Adrenal gland (tissue), 12 donors: ENCODE data around the gene KRTAP5-9. TPM values are rescaled to one million over a fixed set of nuclear protein-coding genes. Genes with fewer than 3 reads are reported as not detected.
"Not testable (repeated sequence)": the region's sequence is repeated elsewhere in the genome, so short reads cannot be mapped to it uniquely, and the experiment has no call there.

Experiments
- DNase-seq, 7 donors: peaks; one replicate each; pipeline ENCODE4 v3.0.0-alpha.2; 2019 to 2020
- H3K27ac ChIP-seq, 5 donors: fragments of 200-600 bp; sonication (generic) in 4 of 5; 1 replicate in 3 of 5; 2 replicates in 2 of 5; pipeline versions ENCODE4 v1.5.1 to v1.8.0; 2016 to 2020; ENCODE audit warnings: mild to moderate bottlenecking in 1 of 5
- H3K27me3 ChIP-seq: fragments of 200-600 bp; 2 replicates; pipeline ENCODE4 v1.8.0; 2021
- H3K36me3 ChIP-seq, 2 donors: fragments of 200-600 bp; replicated peaks in 1 of 2; 1 replicate in 1 of 2; 2 replicates in 1 of 2; pipeline versions ENCODE4 v1.5.1 to v1.8.0; 2018 to 2022
- H3K4me1 ChIP-seq, 2 donors: fragments of 200-600 bp; replicated peaks in 1 of 2; 1 replicate in 1 of 2; 2 replicates in 1 of 2; pipeline versions ENCODE4 v1.5.1 to v1.8.0; 2018 to 2021
- H3K4me3 ChIP-seq, 4 donors: fragments of 200-600 bp; sonication (generic) in 3 of 4; one replicate each; pipeline ENCODE4 v1.5.1; 2016 to 2018
- H3K9me3 ChIP-seq, 3 donors: fragments of 200-600 bp; sonication (generic) in 1 of 3; replicated peaks in 1 of 3; 1 replicate in 2 of 3; 2 replicates in 1 of 3; pipeline versions ENCODE4 v1.5.1 to v1.8.0; 2016 to 2021
- CTCF ChIP-seq, 6 experiments: fragments of 450-650 bp in 4 of 6; fragments of 200-600 bp in 2 of 6; sonication (generic) in 1 of 6; IDR thresholded peaks; 1 replicate in 5 of 6; 2 replicates in 1 of 6; pipeline versions ENCODE4 v1.5.1 to v1.8.0; 2016 to 2021; ENCODE audit warnings: antibody characterized with exemption in 6 of 6, mild to moderate bottlenecking in 2 of 6, moderate library complexity in 1 of 6
- POLR2A ChIP-seq, 2 donors: fragments of 450-650 bp; IDR thresholded peaks; one replicate each; pipeline ENCODE4 v1.6.1; 2017; ENCODE audit warnings: antibody characterized with exemption in 2 of 2, mild to moderate bottlenecking in 2 of 2, moderate library complexity in 1 of 2
- WGBS, 4 donors: extraction: QIAGEN DNeasy Blood & Tissue Kit in 2 of 4; methylation state at CpG; one replicate each; pipeline versions ENCODE4 v1.1.5 to v1.1.7; 2013 to 2017; 5-methylcytosine and 5-hydroxymethylcytosine counted together
- intact Hi-C, 2 donors: fragments of 100-400 bp; cut with DNase I; formaldehyde crosslinking; loops; one replicate each; pipeline versions ENCODE4 v1.14.1 to v1.15.0; 2022 to 2023
- polyA plus RNA-seq, 3 donors: library from polyadenylated mRNA; stranded (reverse); fragments of 200-250 nt in 2 of 3; fragments of 350-450 nt in 1 of 3; fragmentation: Illumina TruSeq in 1 of 3; extraction: RNeasy Lipid Tissue Mini Kit (QIAGEN cat#74804) in 1 of 3; gene quantifications; one replicate each; pipeline ENCODE4 v1.2.3, GENCODE V29; 2013 to 2014
- total RNA-seq, 9 donors: library from RNA; depleted of rRNA in 4 of 9; stranded (reverse); fragments of >200 nt in 4 of 9; fragments of 120-200 nt in 1 of 9; fragmentation: NEBNext Ultra II Directional in 1 of 9; extraction: Animal tissue kit (Norgen Biotek cat#: 25700) in 1 of 9; gene quantifications; one replicate each; pipeline versions ENCODE4 v1.1.0 to v1.2.4, GENCODE V29; 2013 to 2023
- donor health status: healthy with polysubstance abuse.
- donor health status: Bipolar disorder and iron deficiency.
- donor health status: DM: yes; HTN: yes; CAD: no.
- donor health status: DM: no; HTN: no; CAD: no.
- donor health status: DM: no; HTN: no; CAD: no.
- donor health status: DM: yes; HTN: yes; CAD: no.

The KRTAP5-9 gene
- total and polyA plus RNA-seq, 12 donors: 0.18 to 1.6 (median 0.45) TPM; not detected in 8

GRCh38 chr11:71527576-71528210 lies 20.5 kb upstream of the KRTAP5-9 start:
- intact Hi-C loops: no loop called here
- H3K36me3 ChIP-seq: no peaks in the 10 kb centered on the region
- H3K4me3 ChIP-seq: no peak overlapping the region
- TF ChIP-seq CTCF (IDR thresholded peaks at IDR 0.05): no peak
- TF ChIP-seq POLR2A (IDR thresholded peaks at IDR 0.05): no peak
- H3K9me3 ChIP-seq: no peaks in the 10 kb centered on the region
- no peaks in the 10 kb centered on the region for H3K27me3 ChIP-seq
- no peaks in the 10 kb centered on the region for H3K4me1 ChIP-seq
- DNase-seq: no peak
- H3K27ac ChIP-seq: no peak overlapping the region
- 87 to 95% (median 92%) methylated on average over 3 to 6 of the region's 6 CpGs for WGBS, 4 donors

- Histone ChIP-seq H3K4me3 (no peak overlapping the region), H3K27me3 (no peaks in the 10 kb centered on the region), H3K36me3 (no peaks in the 10 kb centered on the region), H3K27ac (no peak overlapping the region), H3K4me1 (no peaks in the 10 kb centered on the region), H3K9me3 (no peaks in the 10 kb centered on the region)
- WGBS, 4 donors: 89 to 93% (median 91%) methylated on average over 11 of the region's 11 CpGs
- no peak for TF ChIP-seq POLR2A (IDR thresholded peaks at IDR 0.05)
- TF ChIP-seq CTCF (IDR thresholded peaks at IDR 0.05): no peak
- DNase-seq: no peak
- intact Hi-C loops: no loop called here
These were observed 17.6 kb upstream of the KRTAP5-9 start for GRCh38 chr11:71530602-71531001.

GRCh38 chr11:71532036-71532610 lies 16.1 kb upstream of the KRTAP5-9 start:
- no peaks in the 10 kb centered on the region for H3K27me3 ChIP-seq
- no peak overlapping the region for H3K4me3 ChIP-seq
- intact Hi-C loops: no loop called here
- TF ChIP-seq POLR2A (IDR thresholded peaks at IDR 0.05) (no peak), CTCF (IDR thresholded peaks at IDR 0.05) (no peak)
- no peaks in the 10 kb centered on the region for H3K9me3 ChIP-seq
- H3K4me1 ChIP-seq: no peaks in the 10 kb centered on the region
- no peak for DNase-seq
- WGBS, 4 donors: 50 to 58% (median 53%) methylated on average over 10 of the region's 10 CpGs
- H3K27ac ChIP-seq: no peak overlapping the region
- H3K36me3 ChIP-seq: no peaks in the 10 kb centered on the region

GRCh38 chr11:71534711-71535608 lies 13.3 kb upstream of the KRTAP5-9 start:
- intact Hi-C loops, H3K27ac ChIP-seq, H3K9me3 ChIP-seq, H3K36me3 ChIP-seq, H3K4me3 ChIP-seq, DNase-seq, H3K4me1 ChIP-seq, H3K27me3 ChIP-seq: not testable (repeated sequence)
- WGBS, 4 donors: 52 to 85% (median 64%) methylated on average over 15 to 17 of the region's 17 CpGs
